ENCODE data around the gene WT1.
"Not testable (repeated sequence)": the region's sequence is repeated elsewhere in the genome, so short reads cannot be mapped to it uniquely, and the experiment has no call there.

WT1 gene

DNA sequence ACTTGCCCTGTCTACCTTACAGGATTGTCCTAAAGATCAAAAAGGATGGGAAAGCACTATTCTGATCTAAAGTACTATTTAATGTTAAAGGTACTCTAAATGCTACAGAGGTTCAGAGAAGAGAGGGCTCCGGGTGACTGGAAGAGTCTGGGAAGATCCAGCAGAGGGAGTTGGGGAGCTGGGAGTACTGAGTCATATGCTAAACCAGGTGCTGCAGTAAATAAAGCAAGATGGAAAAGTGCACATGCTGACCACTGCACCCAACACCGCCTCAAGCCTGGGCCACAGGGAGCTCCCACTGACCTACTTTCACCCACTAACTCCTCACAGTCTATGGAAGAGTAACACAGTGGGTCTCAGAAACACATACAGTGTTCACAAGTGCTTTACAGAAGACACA, 49.3 kb downstream of the WT1 start:
- peak; percentile 29 for DNase-seq

DNA sequence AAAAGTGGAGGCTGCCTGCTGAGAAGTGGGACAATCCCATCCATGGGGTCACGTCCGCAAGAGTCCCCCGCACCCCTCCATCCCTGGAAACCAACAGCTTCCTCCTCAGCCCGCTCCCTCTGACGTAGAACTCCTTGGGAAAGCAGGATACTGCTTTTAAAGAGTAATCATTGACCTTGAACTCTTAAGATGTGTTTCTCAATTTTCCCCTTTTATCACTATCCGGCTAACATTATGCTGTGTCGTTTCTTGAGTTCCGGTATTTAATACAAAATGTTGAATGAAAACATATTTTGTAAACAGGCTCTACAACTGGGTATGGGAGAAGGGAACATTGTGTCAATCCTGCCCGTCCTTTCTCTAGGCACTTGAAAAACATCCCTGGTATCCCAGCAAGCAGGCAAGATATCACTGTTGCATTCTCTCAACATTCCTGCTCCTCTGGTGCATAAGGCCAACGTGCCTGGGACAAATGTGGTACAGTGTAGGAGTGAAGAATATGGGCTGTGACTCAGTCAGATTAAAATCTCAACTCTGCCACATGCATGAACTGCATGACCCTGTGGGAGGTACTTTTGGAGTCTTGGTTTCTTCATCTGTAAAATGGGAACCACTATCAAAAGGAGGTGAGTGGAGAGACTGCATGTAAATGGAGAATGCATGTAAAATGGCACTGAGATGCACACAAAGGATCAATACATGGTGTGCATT, 52.8 kb downstream of the WT1 start:
- DNase-seq = no peak

DNA sequence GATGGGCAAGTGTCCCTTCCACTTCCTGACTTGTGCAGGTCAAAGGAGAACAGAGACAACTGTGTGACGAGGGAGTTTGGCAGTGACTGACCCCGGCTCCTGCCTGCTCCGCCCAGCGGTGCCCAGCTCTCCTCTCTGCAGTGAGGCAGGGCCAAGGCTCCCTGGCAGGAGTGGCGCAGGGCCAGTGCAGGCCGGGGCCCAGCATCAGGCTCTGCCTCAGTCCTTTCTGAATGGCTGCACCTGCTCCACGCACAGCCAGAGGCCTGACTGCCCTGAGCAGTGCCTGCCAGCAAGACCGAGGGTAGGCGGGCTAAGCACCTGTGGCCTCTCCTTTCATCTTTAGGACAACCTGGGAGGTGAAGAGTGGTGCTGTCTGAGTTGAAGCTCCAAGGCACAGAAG, 54.2 kb downstream of the WT1 start:
- DNase-seq = no peak

DNA sequence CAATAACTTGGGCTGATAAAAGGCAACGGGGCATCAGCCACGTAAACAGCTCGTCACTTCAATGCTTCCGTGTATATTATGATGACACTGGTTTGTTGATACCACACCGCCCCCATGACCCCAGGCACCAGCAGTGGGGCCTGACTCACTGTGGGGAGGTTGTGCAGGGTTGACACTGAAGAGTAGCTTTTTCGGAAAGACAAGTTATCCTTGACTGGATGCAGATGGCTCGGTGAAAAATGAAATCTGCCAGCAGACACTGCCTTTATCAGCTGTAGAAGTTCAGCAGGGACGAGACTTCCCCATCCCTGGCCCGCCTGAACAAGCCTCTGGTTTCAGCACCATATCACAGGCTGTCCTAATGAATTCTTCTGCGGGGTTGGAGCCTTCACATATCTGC, 55.6 kb downstream of the WT1 start:
- no peak for DNase-seq

DNA sequence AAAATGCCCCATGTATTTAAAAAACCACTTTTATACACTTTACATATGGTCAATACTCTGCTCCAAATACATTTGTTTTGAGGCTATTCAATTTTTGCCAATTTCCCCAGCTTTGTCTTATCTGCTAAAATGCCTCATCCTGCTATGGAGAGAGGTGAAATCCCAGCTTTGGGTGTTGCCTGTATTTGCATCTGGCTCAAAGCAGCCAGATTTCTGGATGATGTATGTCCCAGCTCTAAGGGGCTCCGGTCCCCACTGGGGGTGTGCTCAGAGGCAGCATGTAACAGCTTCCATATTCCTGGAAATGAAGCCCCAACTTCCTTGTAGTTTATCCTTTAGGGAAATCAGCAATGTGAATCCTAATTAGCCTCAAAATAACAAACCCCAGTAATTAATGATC, 59.5 kb downstream of the WT1 start:
- DNase-seq = no peak

DNA sequence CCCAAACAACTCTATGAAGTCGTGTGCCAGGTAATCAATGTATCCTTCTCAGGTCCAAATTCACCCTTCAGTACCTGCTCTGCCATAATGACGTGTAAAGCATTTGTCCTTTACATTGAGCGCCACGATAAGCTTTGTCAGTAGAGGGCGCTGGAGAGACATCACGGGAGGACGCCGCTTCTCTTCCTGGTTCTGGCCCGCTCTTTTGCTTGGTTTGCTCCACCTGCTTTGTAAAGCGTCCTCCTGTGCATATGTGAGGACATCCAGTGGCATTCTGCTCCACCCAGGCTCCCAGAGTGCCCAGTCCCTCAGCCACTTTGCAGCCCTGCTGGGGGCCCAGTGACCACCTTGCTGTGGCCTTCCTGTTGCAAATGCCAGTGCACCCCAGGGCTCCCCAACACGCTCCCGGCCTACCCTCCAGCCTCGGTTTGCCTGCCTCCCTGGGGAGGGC, 61.1 kb downstream of the WT1 start:
- peak; percentile 80 for DNase-seq

DNA sequence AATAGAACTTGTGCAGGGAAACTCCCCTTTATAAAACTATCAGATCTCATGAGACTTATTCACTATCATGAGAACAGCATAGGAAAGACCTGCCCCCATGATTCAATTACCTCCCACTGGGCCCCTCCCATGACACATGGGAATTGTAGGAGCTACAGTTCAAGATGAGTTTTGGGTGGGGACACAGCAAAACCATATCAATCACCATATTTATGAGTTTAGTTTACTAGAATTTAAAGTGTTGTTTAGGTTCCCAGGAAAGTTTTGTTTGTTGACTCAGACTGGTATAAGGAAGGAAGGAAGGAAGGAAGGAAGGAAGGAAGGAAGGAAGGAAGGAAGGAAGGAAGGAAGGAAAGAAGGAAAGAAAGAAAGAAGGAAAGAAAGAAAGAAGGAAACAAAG, 65.4 kb downstream of the WT1 start:
- not testable (repeated sequence) for DNase-seq

DNA sequence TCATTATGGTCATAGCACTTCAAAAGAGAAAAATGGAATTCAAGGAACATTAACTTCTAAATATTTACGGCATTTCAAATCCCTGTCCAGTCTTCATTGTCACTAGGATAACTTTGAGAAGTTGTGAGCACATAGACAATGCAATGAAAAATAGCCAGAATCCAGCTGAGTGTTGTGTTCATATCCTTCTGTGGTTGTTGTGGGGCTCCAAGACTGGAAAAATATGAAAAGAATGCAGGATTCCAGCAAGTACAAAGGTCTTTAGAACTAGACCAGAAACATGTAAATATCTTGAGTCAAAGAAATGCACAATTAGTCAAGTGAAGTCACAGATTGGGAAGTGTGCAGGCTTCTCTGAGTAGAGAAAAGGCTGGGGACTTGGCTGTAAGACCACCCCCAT, 68.7 kb downstream of the WT1 start:
- no peak for DNase-seq

DNA sequence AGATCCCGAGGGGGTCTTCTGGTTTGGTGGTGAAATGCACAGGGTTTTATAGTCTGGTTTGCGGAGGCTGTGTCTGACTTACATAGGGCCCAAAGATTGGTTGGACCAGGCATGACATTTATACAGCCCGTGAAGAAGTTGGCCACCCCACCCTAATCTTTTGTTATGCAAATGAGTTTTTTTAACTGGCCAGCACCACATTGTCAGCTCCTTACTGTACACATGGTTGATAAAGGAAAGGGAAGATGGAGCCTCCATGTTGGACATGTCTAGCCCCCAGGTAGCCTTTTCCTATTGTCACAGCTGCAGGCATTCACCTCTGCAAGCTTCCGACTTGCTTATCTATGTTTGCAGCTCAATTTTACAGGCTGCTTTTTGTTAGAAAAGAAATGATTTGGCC, 70.1 kb downstream of the WT1 start:
- no peak for DNase-seq

DNA sequence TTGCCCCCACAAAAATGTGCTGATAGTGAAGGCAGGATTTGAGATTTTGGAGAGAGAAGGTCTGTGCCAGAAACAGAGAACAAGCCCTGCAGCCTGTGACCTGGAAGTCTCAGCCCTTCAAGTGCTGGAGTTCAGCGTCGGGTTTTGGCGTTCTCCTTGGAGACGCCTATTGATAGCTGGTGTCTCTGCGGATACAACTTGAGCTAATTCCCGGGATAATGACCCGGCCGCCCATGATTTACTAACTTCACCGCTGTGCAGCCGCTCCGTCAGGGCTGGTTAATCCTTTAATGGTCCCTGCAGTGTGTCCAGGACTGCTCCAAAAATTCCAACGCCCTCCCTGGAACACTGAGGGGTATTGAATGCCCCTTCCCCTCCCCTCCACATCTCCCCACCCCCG, 76.6 kb downstream of the WT1 start:
- DNase-seq = no peak

DNA sequence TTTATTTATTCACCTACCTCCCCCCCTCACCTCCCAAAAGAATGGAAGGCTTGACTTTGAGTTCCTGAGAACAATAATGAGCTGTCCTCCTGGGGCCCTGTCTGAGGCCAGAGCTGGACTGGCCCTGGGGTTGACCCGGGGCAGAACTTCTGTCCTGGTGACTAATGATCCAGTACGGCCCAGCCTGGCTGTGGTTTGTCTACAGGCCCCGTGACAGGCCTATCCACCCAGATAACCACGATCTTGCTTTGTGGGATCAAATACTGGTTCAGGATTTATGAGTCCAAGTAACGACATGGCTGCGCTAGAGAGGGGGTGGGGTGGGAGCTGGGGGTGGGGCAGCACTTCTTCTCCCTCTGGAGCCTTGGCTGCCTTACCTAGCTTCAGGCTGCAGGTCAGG, 81.5 kb downstream of the WT1 start:
- no peak for DNase-seq

DNA sequence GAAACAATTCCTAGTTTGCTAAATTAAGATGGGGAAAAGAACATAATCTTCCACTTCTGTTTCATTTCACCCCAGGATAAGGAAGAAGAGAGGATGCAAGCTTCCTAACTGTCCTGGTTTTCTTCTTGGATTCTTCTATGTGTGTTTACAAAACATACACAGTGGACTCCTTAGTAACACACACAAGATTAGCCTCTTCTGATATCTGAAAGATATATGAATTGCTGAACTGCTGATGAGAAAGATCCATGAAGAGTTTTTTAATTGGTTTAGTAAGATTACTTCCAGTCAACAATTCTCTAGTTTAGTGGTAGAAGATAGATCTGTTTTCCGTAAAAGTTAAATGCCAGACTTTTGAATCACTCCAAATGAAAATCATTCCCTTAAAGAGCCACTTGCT, 86.8 kb downstream of the WT1 start:
- DNase-seq = no peak

DNA sequence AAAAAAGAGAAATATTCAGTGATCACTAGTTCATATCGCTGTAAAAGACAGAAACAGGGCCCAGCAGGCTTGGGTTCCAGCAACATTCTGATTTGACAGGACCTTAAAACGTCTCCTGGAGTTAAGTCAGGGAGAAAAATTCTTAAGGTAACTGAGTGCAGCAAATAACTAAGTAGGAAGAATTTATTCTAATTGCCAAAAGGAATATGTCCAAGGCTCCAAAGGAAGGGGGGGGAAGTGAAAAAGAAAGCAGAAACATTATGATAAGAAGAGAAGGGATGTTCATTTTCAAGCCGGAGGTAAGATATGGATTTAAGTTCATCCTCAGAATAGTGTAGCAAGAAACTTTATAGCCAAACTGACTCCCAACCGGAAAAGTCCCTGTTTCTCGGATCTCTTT, 90.4 kb downstream of the WT1 start:
- no peak for DNase-seq

DNA sequence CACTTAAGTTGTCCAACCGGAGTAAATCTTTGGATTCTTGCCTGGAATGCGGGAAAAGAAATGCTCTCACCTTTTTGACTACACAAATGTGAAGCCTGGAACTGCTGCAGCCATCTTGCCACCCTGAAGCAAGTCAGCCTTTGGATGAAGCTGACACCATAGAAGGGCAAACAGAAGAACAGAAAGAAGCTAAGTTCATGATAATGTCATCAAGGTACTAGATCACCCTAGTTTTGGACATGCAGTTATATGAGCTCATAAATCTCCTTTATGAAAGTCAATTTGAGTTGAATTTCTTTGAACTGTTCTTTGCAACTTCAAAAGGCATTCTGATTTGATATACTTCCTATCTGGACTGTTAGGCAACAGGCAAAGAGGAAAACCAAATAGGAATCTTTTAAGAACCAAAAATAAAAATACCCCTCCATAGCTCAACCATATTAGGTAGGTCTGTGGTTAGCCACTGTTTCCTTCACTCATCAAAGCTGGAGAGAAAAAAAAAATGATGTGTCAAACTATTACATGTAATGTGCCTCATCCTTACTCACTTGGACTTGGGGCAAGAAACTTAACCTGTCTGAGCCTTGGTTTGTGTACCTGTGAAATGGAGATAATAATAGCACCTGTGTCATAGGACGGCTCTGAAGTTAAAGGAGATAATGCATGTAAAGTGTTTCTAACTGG, 91.9 kb downstream of the WT1 start:
- DNase-seq = peak; percentile 16

DNA sequence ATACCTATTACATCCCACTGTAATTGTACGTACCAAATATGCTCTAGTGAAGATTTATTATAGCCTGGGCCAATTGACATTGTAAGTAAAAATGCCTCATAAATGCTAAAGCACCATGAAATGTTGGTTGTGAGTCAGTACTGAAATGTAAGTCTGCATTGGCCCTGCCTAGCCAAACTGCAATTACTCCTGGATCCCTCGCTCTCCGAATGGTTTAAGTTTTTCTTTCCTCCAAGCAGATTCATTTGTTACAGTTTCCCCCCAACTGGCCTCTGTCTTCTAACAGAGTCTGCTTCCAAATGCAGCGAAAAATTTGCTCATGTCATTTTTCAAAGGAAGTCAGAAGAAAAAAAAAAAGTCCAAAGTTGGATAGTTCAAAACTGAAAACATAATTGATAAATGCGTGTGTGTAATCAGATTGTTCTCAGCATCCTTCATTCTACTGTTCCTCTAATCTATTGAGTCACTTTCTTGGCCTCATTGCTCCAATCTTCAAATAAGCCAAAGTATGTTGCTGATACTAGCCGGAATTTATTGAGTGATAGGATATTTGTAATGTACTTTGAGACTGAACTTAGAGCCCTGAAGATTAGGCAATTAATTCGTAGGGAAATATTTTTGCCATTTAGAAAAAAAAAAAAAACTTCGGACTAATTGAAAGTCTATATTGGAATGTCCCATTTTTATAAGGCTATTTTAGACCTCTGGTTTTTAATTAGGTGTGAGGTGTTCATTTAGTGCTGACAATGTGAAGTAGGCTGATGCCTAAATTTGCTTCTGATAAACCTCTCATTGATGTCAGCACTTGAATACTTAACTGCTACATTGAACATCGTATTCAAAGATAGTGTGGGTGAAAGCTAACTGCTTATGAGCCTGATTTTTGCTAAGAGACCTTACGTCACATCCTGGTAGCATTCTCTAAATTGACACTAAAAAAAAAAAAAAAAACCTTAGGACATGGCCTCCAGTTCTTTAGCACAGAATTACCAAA, 93.4 kb downstream of the WT1 start:
- DNase-seq = no peak

DNA sequence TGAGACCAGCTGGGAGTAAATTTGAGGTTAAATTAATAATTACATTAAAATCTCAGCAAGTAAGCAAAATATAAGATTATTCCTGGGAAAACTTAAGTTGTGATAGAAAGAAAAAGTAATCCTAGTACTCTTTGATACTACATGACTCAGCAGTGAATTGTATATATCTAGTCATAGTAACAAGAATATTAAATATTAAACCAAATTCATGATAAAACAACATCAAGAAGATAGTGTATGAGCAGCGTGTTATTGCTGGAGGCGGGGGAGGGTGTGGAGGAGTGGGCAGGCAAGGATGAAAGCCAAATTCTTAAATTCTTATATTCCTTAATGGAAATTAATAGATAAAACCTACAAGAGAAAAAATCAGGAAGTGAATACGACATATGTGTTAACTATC, 95.2 kb downstream of the WT1 start:
- no peak for DNase-seq

All from GDM1 (cell line).